Cardiac muscle cell (in vitro differentiated cells and primary cell): Measurements from ENCODE around the gene NFE2L3. TPM values are rescaled to one million over a fixed set of nuclear protein-coding genes. Genes with fewer than 3 reads are reported as not detected.

ENCODE experiments used
- DNase-seq, 2 donors: peaks; one replicate each; pipeline versions ENCODE4 v3.0.0 to v3.0.0-alpha.2; 2010 to 2017; ENCODE audit warnings: low read depth in 1 of 2, low spot score in 1 of 2
- H3K27ac ChIP-seq: fragments of 200-600 bp; sonication (generic); 2 replicates; pipeline ENCODE4 v1.5.1; 2016
- H3K27me3 ChIP-seq: fragments of 200-600 bp; sonication (generic); 2 replicates; pipeline ENCODE4 v1.6.0; 2016; ENCODE audit warnings: control low read depth
- H3K36me3 ChIP-seq: fragments of 200-600 bp; sonication (generic); 2 replicates; pipeline ENCODE4 v1.5.1; 2016; ENCODE audit warnings: control low read depth
- H3K4me1 ChIP-seq: fragments of 200-600 bp; sonication (generic); 2 replicates; pipeline ENCODE4 v1.8.1; 2017; ENCODE audit warnings: low read depth, mild to moderate bottlenecking, mixed run types
- H3K4me3 ChIP-seq: fragments of 200-600 bp; sonication (generic); 2 replicates; pipeline ENCODE4 v1.5.1; 2016; ENCODE audit warnings: mild to moderate bottlenecking
- H3K9me3 ChIP-seq: fragments of 200-600 bp; sonication (generic); 2 replicates; pipeline ENCODE4 v1.5.1; 2017; ENCODE audit warnings: low read depth, mild to moderate bottlenecking, control low read depth
- CTCF ChIP-seq: IDR thresholded peaks from 2 replicates; pipeline ENCODE4 v1.5.1; 2012; ENCODE audit warnings: low read depth, mild to moderate bottlenecking, low read length
- polyA plus RNA-seq: library from polyadenylated mRNA; unstranded; fragments of >200 nt; fragmentation: Nextera tagmentation; extraction: Ambion mirVana; gene quantifications from 2 replicates; pipeline ENCODE4 v1.2.1, GENCODE V29; 2016
- total RNA-seq: library from RNA; depleted of rRNA; stranded (reverse); fragments of >200 nt; gene quantifications from 2 replicates; pipeline ENCODE4 v1.2.3, GENCODE V29; 2016

NFE2L3 gene
- total and polyA plus RNA-seq, 2 experiments from 2014 or later: 2.1 TPM

GRCh38 chr7:26178272-26178960, 26.4 kb downstream of the NFE2L3 start:
- no peaks in the 10 kb centered on the region for H3K9me3 ChIP-seq
- TF ChIP-seq CTCF: no peak
- no peak overlapping the region for H3K27ac ChIP-seq
- no peak overlapping the region for H3K4me3 ChIP-seq
- no peaks in the 10 kb centered on the region for H3K4me1 ChIP-seq
- H3K36me3 ChIP-seq: no peaks in the 10 kb centered on the region
- no peaks in the 10 kb centered on the region for H3K27me3 ChIP-seq
- no peak for DNase-seq

- no peaks in the 10 kb centered on the region for H3K36me3 ChIP-seq
- H3K27me3 ChIP-seq: no peaks in the 10 kb centered on the region
- no peak for TF ChIP-seq CTCF
- H3K4me3 ChIP-seq: no peak overlapping the region
- H3K4me1 ChIP-seq: no peaks in the 10 kb centered on the region
- no peaks in the 10 kb centered on the region for H3K9me3 ChIP-seq
- no peak for DNase-seq
- H3K27ac ChIP-seq: no peak overlapping the region
These were observed 27.4 kb downstream of the NFE2L3 start for GRCh38 chr7:26179422-26179821.

GRCh38 chr7:26179826-26180497, 28.0 kb downstream of the NFE2L3 start:
- Histone ChIP-seq H3K27me3 (no peaks in the 10 kb centered on the region), H3K4me3 (no peak overlapping the region), H3K27ac (no peak overlapping the region), H3K4me1 (no peaks in the 10 kb centered on the region), H3K9me3 (no peaks in the 10 kb centered on the region), H3K36me3 (no peaks in the 10 kb centered on the region)
- no peak for TF ChIP-seq CTCF
- no peak for DNase-seq

- no peaks in the 10 kb centered on the region for H3K4me1 ChIP-seq
- H3K36me3 ChIP-seq: no peaks in the 10 kb centered on the region
- no peak overlapping the region for H3K4me3 ChIP-seq
- H3K27ac ChIP-seq: no peak overlapping the region
- H3K9me3 ChIP-seq: no peaks in the 10 kb centered on the region
- no peaks in the 10 kb centered on the region for H3K27me3 ChIP-seq
- TF ChIP-seq CTCF: no peak
- DNase-seq: peak in 1 of 2 donors; percentile 67
These were observed 28.8 kb downstream of the NFE2L3 start for GRCh38 chr7:26180792-26181198.

DNA sequence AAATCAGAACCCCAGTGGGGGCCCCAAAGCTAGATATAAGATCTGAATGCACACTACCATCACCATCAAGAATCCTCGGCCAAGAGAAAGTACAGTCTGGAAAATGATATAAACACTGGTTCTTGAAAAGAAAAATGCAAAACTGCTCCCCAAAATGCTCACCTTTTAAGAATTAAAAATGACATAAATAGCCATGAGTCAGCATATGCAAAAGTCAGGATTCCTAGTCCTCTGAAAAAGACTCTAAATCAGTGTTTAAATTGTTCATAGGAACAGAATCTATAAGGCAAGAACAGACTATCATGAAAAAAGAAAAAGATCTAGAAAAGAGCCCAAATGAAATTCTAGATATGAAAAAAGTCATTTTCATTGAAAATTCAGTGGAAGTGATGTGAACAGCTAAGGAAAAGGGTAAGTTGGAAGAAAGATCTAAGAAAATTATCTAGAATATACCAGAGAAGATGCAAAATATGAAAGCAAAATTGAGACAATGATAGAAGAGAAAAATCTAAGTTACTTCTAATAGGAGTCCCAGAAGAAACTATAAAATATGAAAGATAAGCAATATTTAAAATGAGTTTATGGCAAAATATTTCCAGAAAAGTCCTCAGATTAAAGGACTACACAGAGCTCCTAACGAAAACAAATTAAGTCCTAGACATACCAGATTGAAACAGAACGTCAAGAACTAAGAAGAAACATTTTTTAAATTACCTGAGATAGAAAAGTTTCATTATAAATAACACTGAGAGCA, 29.7 kb downstream of the NFE2L3 start:
- Histone ChIP-seq H3K27me3 (no peaks in the 10 kb centered on the region), H3K4me1 (no peaks in the 10 kb centered on the region), H3K27ac (peak overlapping the region; percentile 64), H3K4me3 (no peak overlapping the region), H3K36me3 (no peaks in the 10 kb centered on the region), H3K9me3 (no peaks in the 10 kb centered on the region)
- TF ChIP-seq CTCF: no peak
- DNase-seq: no peak
